ENCODE measurements around the gene USP40. TPM values are rescaled to one million over a fixed set of nuclear protein-coding genes. Genes with fewer than 3 reads are reported as not detected.

USP40 gene
- total and polyA plus RNA-seq, 9 of the 15 experiments (the other 6 are each of a cell fraction or from before 2014, with no cell fraction given): 5.5 to 15.0 (median 9.3) TPM

DNA sequence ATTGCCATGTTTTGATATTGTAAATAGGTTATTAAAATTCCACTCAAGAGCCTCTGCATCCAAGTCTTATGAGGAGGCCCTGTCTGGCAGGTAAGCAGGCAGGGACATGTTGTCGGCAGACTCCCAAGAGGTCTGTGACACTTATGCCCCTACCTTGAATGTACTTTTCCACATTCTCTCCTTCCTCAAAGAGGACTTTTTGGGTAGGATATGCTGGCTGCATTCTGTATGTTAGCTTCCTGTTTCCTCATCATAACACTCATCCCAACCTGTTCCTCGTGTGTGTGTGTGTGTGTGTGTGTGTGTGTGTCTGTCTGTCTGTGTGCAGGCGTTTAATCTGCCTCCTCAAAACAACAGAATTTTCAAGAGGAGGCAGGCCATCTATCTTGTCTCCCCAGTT lies 75.3 kb downstream of the USP40 start (continued):
- TF ChIP-seq FIP1L1 (IDR thresholded peaks at IDR 0.05; ENCODE audit: low read depth, low read length, poor library complexity, severe bottlenecking) (no peak), MNT (conservative IDR thresholded peaks at IDR 0.05) (no peak), SLC30A9 (CRISPR knock-in tag; IDR thresholded peaks at IDR 0.05) (no peak), HDAC8 (tag; IDR thresholded peaks at IDR 0.05) (no peak), GATAD2B (IDR thresholded peaks at IDR 0.05; ENCODE audit: borderline replicate concordance) (no peak), MAFG (tag; conservative IDR thresholded peaks at IDR 0.05) (no peak)

GRCh38 chr2:233490831-233491230 lies 75.8 kb downstream of the USP40 start:
- no peaks in the 10 kb centered on the region for H3K79me2 ChIP-seq (ENCODE audit: control insufficient read depth, insufficient read depth, low read length)
- DNase-seq (ENCODE audit: extremely low read depth in 1 of 4, low spot score in 3 of 4) (no peak), FAIRE-seq (no peak), ATAC-seq (no peak)
- H3K9ac ChIP-seq (ENCODE audit: insufficient read depth in 1 of 2, low read depth in 2 of 2, low read length in 2 of 2): no peak overlapping the region
- no peaks in the 10 kb centered on the region for H3K27me3 ChIP-seq (ENCODE audit: control insufficient read depth in 2 of 2, insufficient read depth in 2 of 2, low read length in 2 of 2)
- peaks cover 11% of the 10 kb centered on the region; the same call in 1 of the 3 replicates for H3K36me3 ChIP-seq (ENCODE audit: control insufficient read depth, insufficient read depth, low read length)
- H3K4me2 ChIP-seq (ENCODE audit: insufficient read depth, low read length): no peak overlapping the region
- CTCF ChIA-PET (ENCODE audit: low intra/inter-chr PET ratio): no interaction called here
- intact Hi-C loops (cut with micrococcal nuclease): no loop called here
- no peaks in the 10 kb centered on the region for H4K20me1 ChIP-seq (replicated peaks; ENCODE audit: control insufficient read depth, insufficient read depth, low read length)
- peaks cover 0 to 4% of the 10 kb centered on the region in 2 experiments; a peak in 3 of 5 replicates for H3K4me1 ChIP-seq (replicated peaks in 1 of 2; ENCODE audit: control insufficient read depth in 2 of 2, insufficient read depth in 2 of 2, low read length in 2 of 2)
- no peaks in the 10 kb centered on the region for H3K9me1 ChIP-seq (ENCODE audit: control insufficient read depth, insufficient read depth, low read length)
- H3K27ac ChIP-seq (ENCODE audit: extremely low read depth, low read depth, low read length): no peak overlapping the region
- H3K4me3 ChIP-seq: no peak overlapping the region
- H2AFZ ChIP-seq (ENCODE audit: low read depth, low read length): no peak overlapping the region
- 87% methylated on average over 7 of the region's 7 CpGs for WGBS (ENCODE audit: insufficient coverage, low coverage, missing lambda C conversion rate)
- in situ Hi-C loops (cut with MboI): no loop called here
- no peaks in the 10 kb centered on the region for H3K9me3 ChIP-seq (replicated peaks; ENCODE audit: control insufficient read depth, insufficient read depth, low read depth, low read length)
- no TSS peak for BruUV-seq (replicated peaks)
- POLR2A ChIA-PET: no interaction called here
- TF ChIP-seq MAFK (IDR thresholded peaks at IDR 0.05; ENCODE audit: low read length): no peak
- TF ChIP-seq U2AF2 (optimal IDR thresholded peaks at IDR 0.05; ENCODE audit: low read depth, low read length): no peak
- no peak for TF ChIP-seq ZNF707 (CRISPR knock-in tag; conservative IDR thresholded peaks at IDR 0.05)
- TF ChIP-seq BRF1 (IDR thresholded peaks at IDR 0.05; ENCODE audit: borderline replicate concordance, extremely low read depth, insufficient read length): no peak
- no peak for TF ChIP-seq SMARCE1 (IDR thresholded peaks at IDR 0.05)
- no peak for TF ChIP-seq ZBTB11 (CRISPR knock-in tag; IDR thresholded peaks at IDR 0.05)
- no peak for TF ChIP-seq ZNF583 (CRISPR knock-in tag; IDR thresholded peaks at IDR 0.05)
- TF ChIP-seq ZBTB5 (IDR thresholded peaks at IDR 0.05): no peak
- TF ChIP-seq ZNF586 (CRISPR knock-in tag; conservative IDR thresholded peaks at IDR 0.05): no peak
